ENCODE data around the gene TMEM255A.

DNA sequence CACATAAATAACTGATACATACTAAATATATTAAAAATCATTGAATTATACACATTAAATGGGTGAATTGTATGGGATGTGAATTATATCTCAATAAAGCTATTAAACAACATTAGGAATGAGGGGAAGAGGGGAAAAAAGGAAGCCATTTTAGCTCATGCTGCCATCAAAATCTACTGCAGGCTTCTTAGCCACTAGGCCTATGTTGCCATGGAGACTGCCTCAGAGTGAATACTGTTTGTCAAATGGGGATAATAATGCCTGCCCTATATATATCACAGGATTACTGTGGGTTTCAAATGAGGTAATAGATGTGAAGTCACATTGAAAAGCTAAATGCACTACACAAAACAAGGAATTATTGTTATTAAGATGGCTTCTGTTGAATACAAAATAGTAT is 21.2 kb downstream of the TMEM255A start:
- TF ChIP-seq, protein P1, sequence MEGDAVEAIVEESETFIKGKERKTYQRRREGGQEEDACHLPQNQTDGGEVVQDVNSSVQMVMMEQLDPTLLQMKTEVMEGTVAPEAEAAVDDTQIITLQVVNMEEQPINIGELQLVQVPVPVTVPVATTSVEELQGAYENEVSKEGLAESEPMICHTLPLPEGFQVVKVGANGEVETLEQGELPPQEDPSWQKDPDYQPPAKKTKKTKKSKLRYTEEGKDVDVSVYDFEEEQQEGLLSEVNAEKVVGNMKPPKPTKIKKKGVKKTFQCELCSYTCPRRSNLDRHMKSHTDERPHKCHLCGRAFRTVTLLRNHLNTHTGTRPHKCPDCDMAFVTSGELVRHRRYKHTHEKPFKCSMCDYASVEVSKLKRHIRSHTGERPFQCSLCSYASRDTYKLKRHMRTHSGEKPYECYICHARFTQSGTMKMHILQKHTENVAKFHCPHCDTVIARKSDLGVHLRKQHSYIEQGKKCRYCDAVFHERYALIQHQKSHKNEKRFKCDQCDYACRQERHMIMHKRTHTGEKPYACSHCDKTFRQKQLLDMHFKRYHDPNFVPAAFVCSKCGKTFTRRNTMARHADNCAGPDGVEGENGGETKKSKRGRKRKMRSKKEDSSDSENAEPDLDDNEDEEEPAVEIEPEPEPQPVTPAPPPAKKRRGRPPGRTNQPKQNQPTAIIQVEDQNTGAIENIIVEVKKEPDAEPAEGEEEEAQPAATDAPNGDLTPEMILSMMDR (IDR thresholded peaks at IDR 0.05), result no peak
- no peak for TF ChIP-seq EP300 (IDR thresholded peaks at IDR 0.05)
